Left ventricle myocardium superior (tissue), 1 donor: Measurements from ENCODE around the gene SUGP1. TPM values are rescaled to one million over a fixed set of nuclear protein-coding genes. Genes with fewer than 3 reads are reported as not detected.

Source experiments
- ATAC-seq: fragments of 200-7000 bp; cut with Tn5 transposase; one replicate; pipeline ENCODE4 v1.9.1; 2020; ENCODE audit warnings: mild to moderate bottlenecking, moderate library complexity
- DNase-seq: peaks from one replicate; pipeline ENCODE4 v3.0.0-alpha.2; 2020
- intact Hi-C: fragments of 100-400 bp; cut with micrococcal nuclease; formaldehyde crosslinking; loops from one replicate; pipeline ENCODE4 v1.11.0; 2022
- total RNA-seq: library from RNA; stranded (reverse); fragmentation: NEBNext Ultra II Directional; extraction: Animal tissue kit (Norgen Biotek cat#: 25700); gene quantifications from one replicate; pipeline ENCODE4 v1.2.1, GENCODE V29; 2021
- donor health status: DM: no; HTN: yes; CAD: no; lungs with severe emphysema.

SUGP1 gene
- total RNA-seq, 1 donor from 2014 or later: 46.0 TPM

GRCh38 chr19:19250196-19250801 is 70.0 kb downstream of the SUGP1 start:
- ATAC-seq (no peak), DNase-seq (no peak)
- intact Hi-C loops: no loop called here

- ATAC-seq: no peak
- intact Hi-C loops: no loop called here
- DNase-seq: no peak
These were observed 79.8 kb downstream of the SUGP1 start for GRCh38 chr19:19240476-19240875.

- no peak for DNase-seq
These were observed 80.6 kb downstream of the SUGP1 start for GRCh38 chr19:19239675-19240074.

GRCh38 chr19:19238126-19238894 is 82.0 kb downstream of the SUGP1 start:
- intact Hi-C loops: no loop called here
- DNase-seq (no peak), ATAC-seq (no peak)

More at GRCh38 chr19:19239675-19240074, 80.6 kb downstream of the SUGP1 start:
- intact Hi-C loops: no loop called here
- ATAC-seq: no peak

- DNase-seq (no peak), ATAC-seq (no peak)
These were observed 84.1 kb downstream of the SUGP1 start for GRCh38 chr19:19236173-19236572.

GRCh38 chr19:19234220-19234816 is 86.0 kb downstream of the SUGP1 start:
- DNase-seq: no peak
- intact Hi-C loops: no loop called here
- no peak for ATAC-seq

More at GRCh38 chr19:19236173-19236572, 84.1 kb downstream of the SUGP1 start:
- intact Hi-C loops: no loop called here

GRCh38 chr19:19232261-19232721 is 88.0 kb downstream of the SUGP1 start:
- no peak for DNase-seq
- intact Hi-C loops: no loop called here
- no peak for ATAC-seq

- no peak for ATAC-seq
- intact Hi-C loops: no loop called here
These were observed 89.3 kb downstream of the SUGP1 start for GRCh38 chr19:19230999-19231398.

GRCh38 chr19:19229701-19230100 is 90.6 kb downstream of the SUGP1 start:
- intact Hi-C loops: no loop called here
- ATAC-seq (no peak), DNase-seq (no peak)

More at GRCh38 chr19:19230999-19231398, 89.3 kb downstream of the SUGP1 start:
- no peak for DNase-seq

- no peak for DNase-seq
- intact Hi-C loops: no loop called here
- no peak for ATAC-seq
These were observed 93.1 kb downstream of the SUGP1 start for GRCh38 chr19:19227217-19227616.

GRCh38 chr19:19226663-19227062 is 93.6 kb downstream of the SUGP1 start:
- ATAC-seq: no peak
- intact Hi-C loops: no loop called here
- DNase-seq: no peak

- intact Hi-C loops: no loop called here
- ATAC-seq: no peak
These were observed 94.1 kb downstream of the SUGP1 start for GRCh38 chr19:19226204-19226603.

More at GRCh38 chr19:19226204-19226603, 94.1 kb downstream of the SUGP1 start:
- DNase-seq: no peak

Other genes starting within 250 kb of the SUGP1 start
- 24.7 TPM for gene TMEM161A, start 182.0 kb downstream of the SUGP1 start, total RNA-seq
- gene MEF2B, start 150.2 kb downstream of the SUGP1 start, total RNA-seq: not detected
- 16.4 TPM for gene BORCS8, start 128.4 kb downstream of the SUGP1 start, total RNA-seq
- 38.4 TPM for gene RFXANK, start 128.3 kb downstream of the SUGP1 start, total RNA-seq
- gene NR2C2AP, start 117.1 kb downstream of the SUGP1 start, total RNA-seq: 5.5 TPM
- not detected for gene NCAN, start 108.6 kb downstream of the SUGP1 start, total RNA-seq
- 0.30 TPM for gene TM6SF2, start 47.2 kb downstream of the SUGP1 start, total RNA-seq
- gene MAU2, start 320 bp upstream of the SUGP1 start, total RNA-seq: 31.4 TPM
- gene GATAD2A, start 85.2 kb upstream of the SUGP1 start, total RNA-seq: 29.7 TPM
- 0.67 TPM for gene TSSK6, start 195.0 kb upstream of the SUGP1 start, total RNA-seq
- gene NDUFA13, start 195.7 kb upstream of the SUGP1 start, total RNA-seq: 1,297 TPM
- 9.4 TPM for gene YJEFN3, start 208.4 kb upstream of the SUGP1 start, total RNA-seq
- gene CILP2, start 217.8 kb upstream of the SUGP1 start, total RNA-seq: 0.50 TPM